Heart right ventricle (tissue), 16 donors: ENCODE measurements around the gene CS. TPM values are rescaled to one million over a fixed set of nuclear protein-coding genes. Genes with fewer than 3 reads are reported as not detected.

Experiments used
- ATAC-seq, 8 donors: fragments of 200-7000 bp; cut with Tn5 transposase; one replicate each; pipeline ENCODE4 v1.9.1; 2020; ENCODE audit warnings: mild to moderate bottlenecking in 8 of 8, moderate library complexity in 8 of 8, moderate number of reproducible peaks in 1 of 8
- DNase-seq, 2 donors: peaks; one replicate each; pipeline ENCODE4 v3.0.0-alpha.2; 2020
- H3K27ac ChIP-seq, 10 donors: fragments of 200-600 bp; sonication (generic) in 2 of 10; one replicate each; pipeline versions ENCODE4 v1.5.0 to v1.8.0; 2020 to 2022; ENCODE audit warnings: mild to moderate bottlenecking in 3 of 10
- H3K27me3 ChIP-seq, 7 donors: fragments of 200-600 bp; one replicate each; pipeline ENCODE4 v1.8.0; 2021 to 2022; ENCODE audit warnings: mild to moderate bottlenecking in 2 of 7
- H3K36me3 ChIP-seq, 9 donors: fragments of 200-600 bp; sonication (generic) in 1 of 9; one replicate each; pipeline versions ENCODE4 v1.5.0 to v1.8.0; 2020 to 2022; ENCODE audit warnings: mild to moderate bottlenecking in 2 of 9
- H3K4me1 ChIP-seq, 9 donors: fragments of 200-600 bp; sonication (generic) in 1 of 9; one replicate each; pipeline versions ENCODE4 v1.5.0 to v1.8.0; 2020 to 2022; ENCODE audit warnings: mild to moderate bottlenecking in 4 of 9
- H3K4me3 ChIP-seq, 10 donors: fragments of 200-600 bp; sonication (generic) in 2 of 10; one replicate each; pipeline versions ENCODE4 v1.5.0 to v1.8.0; 2020 to 2022; ENCODE audit warnings: mild to moderate bottlenecking in 7 of 10, moderate library complexity in 2 of 10
- H3K9me3 ChIP-seq, 11 donors: fragments of 200-600 bp in 10 of 11; sonication (generic) in 2 of 11; one replicate each; pipeline versions ENCODE4 v1.5.0 to v1.8.0; 2013 to 2022; ENCODE audit warnings: mild to moderate bottlenecking in 2 of 11, control low read depth in 1 of 11, moderate library complexity in 1 of 11
- WGBS, 2 donors: extraction: QIAGEN DNeasy Blood & Tissue Kit; methylation state at CpG; one replicate each; pipeline ENCODE4 v1.1.7; 2013; ENCODE audit warnings: inconsistent platforms in 1 of 2; 5-methylcytosine and 5-hydroxymethylcytosine counted together
- intact Hi-C, 10 donors: fragments of 100-400 bp; cut with DNase I; formaldehyde crosslinking; loops; one replicate each; pipeline versions ENCODE4 v1.11.1 to v1.14.2; 2022
- polyA plus RNA-seq, 2 donors: library from polyadenylated mRNA; stranded (reverse); fragments of 200-250 nt; gene quantifications; one replicate each; pipeline ENCODE4 v1.2.3, GENCODE V29; 2013
- total RNA-seq, 10 donors: library from RNA; stranded (reverse); fragmentation: NEBNext Ultra II Directional in 3 of 10; extraction: Animal tissue kit (Norgen Biotek cat#: 25700) in 3 of 10; gene quantifications; one replicate each; pipeline versions ENCODE4 v1.2.1 to v1.2.4, GENCODE V29; 2021 to 2023
- TF ChIP-seq, protein P1 (sequence below), 9 donors: fragments of 200-600 bp; sonication (generic) in 2 of 9; IDR thresholded peaks; one replicate each; pipeline versions ENCODE4 v1.5.0 to v1.8.0; 2021 to 2022; ENCODE audit warnings: antibody characterized with exemption in 9 of 9, mild to moderate bottlenecking in 5 of 9, moderate library complexity in 1 of 9
- donor health status: Arrhythmogenic right ventricular cardiomyopathy.
- donor health status: ischemic (EF 13 %, LVEDD 7.1; RV severe dilation, severe dysfunction).
- donor health status: healthy with polysubstance abuse.
- donor health status: DM: no; HTN: yes; CAD: no.
- donor health status: DM: no; HTN: no; CAD: no.
- donor health status: ischemic (EF 25% LVEDD 6.9; RV normal size, moderate dysfunction).
- donor health status: ischemic (EF 25% LVEDD 5.7; RV mildly dilated, moderate dysfunction).
- donor health status: healthy.
- donor health status: DM: yes; HTN: yes; CAD: no.
- donor health status: Ischemic cardiomyopathy.
- donor health status: ischemic (EF 35%, LVEDD 5.7; RV mildly dilated, moderate dysfunction).
- donor health status: nonischemic (EF 11% LVEDD 7.7; RV severe dilation, severe dysfunction).
- donor health status: DM: yes; HTN: yes; CAD: no.
- donor health status: PGD.
- donor health status: ischemic (EF 29% LVEDD 5.4; RV normal size, mild dysfunction).
- donor health status: nonischemic (EF 23%, LVEDD 6.1; RV moderate dilation, normal function).

Gene CS
- total and polyA plus RNA-seq, 12 donors = 154 to 991 (median 859) TPM

DNA sequence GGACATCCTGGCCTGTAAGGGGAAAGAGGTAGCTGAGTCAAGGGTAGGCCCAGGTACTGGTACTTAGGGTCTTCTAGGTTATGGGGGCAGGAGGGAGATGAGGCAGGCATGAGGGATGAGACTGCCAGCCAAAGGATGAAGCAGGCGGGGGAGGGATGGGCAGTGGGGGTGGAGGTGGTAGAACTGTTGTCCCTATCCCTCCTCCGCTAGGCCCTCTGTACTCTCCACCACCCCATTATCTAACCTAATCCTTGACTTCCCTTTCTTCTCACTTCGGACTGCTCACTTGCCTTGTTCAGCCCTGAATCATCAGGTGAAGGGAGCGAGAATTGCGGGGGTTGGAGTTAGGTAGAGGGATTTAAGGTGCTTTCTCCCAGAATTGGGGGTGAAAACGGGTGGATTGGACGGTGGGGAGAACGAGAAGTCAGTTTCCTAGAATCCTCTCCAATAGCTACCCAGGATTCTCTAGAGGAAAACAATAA lies 33.1 kb upstream of the CS start:
- intact Hi-C loops = loop anchor here in 4 of 10 donors (10.0 kb wide), 2 partner anchors 132 to 262 kb away; partner anchors contain the start of gene SPRYD4 (in 4 of the 4)
- 25 to 26% methylated on average over 8 of the region's 8 CpGs for WGBS, 2 donors
- H3K9me3 ChIP-seq = no peaks in the 10 kb centered on the region

GRCh38 chr12:56332512-56333196 lies 32.5 kb upstream of the CS start:
- no peaks in the 10 kb centered on the region for H3K27me3 ChIP-seq
- H3K9me3 ChIP-seq = no peaks in the 10 kb centered on the region
- peaks cover 0 to 24% (median 7%) of the 10 kb centered on the region in 9 donors for H3K36me3 ChIP-seq
- TF ChIP-seq, protein P1, sequence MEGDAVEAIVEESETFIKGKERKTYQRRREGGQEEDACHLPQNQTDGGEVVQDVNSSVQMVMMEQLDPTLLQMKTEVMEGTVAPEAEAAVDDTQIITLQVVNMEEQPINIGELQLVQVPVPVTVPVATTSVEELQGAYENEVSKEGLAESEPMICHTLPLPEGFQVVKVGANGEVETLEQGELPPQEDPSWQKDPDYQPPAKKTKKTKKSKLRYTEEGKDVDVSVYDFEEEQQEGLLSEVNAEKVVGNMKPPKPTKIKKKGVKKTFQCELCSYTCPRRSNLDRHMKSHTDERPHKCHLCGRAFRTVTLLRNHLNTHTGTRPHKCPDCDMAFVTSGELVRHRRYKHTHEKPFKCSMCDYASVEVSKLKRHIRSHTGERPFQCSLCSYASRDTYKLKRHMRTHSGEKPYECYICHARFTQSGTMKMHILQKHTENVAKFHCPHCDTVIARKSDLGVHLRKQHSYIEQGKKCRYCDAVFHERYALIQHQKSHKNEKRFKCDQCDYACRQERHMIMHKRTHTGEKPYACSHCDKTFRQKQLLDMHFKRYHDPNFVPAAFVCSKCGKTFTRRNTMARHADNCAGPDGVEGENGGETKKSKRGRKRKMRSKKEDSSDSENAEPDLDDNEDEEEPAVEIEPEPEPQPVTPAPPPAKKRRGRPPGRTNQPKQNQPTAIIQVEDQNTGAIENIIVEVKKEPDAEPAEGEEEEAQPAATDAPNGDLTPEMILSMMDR (IDR thresholded peaks at IDR 0.05) = no peak
- peaks cover 6 to 23% (median 15%) of the 10 kb centered on the region in 9 donors for H3K4me1 ChIP-seq
- ATAC-seq (peak in 1 of 8 donors; percentile 7), DNase-seq (no peak)
- intact Hi-C loops = loop anchor here in 4 of 10 donors (10.0 kb wide), 2 partner anchors 132 to 262 kb away; partner anchors contain the start of gene SPRYD4 (in 4 of the 4)
- WGBS, 2 donors = 92 to 94% methylated on average over 11 of the region's 11 CpGs
- H3K27ac ChIP-seq = peak overlapping the region in 9 of 10 donors; percentile 88 to 97 (median 94)
- peak overlapping the region; percentile 52 to 73 (median 61) for H3K4me3 ChIP-seq

More for the DNA sequence above, 33.1 kb upstream of the CS start:
- H3K27ac ChIP-seq = peak overlapping the region; percentile 84 to 97 (median 94)
- no peaks in the 10 kb centered on the region for H3K27me3 ChIP-seq
- H3K4me3 ChIP-seq = peak overlapping the region; percentile 52 to 73 (median 61)
- DNase-seq = no peak
- ATAC-seq = peak in 5 of 8 donors; percentile 7 to 49 (median 8)
- H3K4me1 ChIP-seq = peaks cover 6 to 29% (median 15%) of the 10 kb centered on the region in 9 donors
- H3K36me3 ChIP-seq = peaks cover 0 to 18% (median 2%) of the 10 kb centered on the region in 9 donors
- TF ChIP-seq, protein P1 (IDR thresholded peaks at IDR 0.05) = no peak

- no peaks in the 10 kb centered on the region for H3K27me3 ChIP-seq
- no peak overlapping the region for H3K4me3 ChIP-seq
- WGBS, 2 donors = 93 to 98% methylated on average over 7 of the region's 7 CpGs
- intact Hi-C loops = loop anchor here in 4 of 10 donors (10.0 kb wide), 2 partner anchors 134 to 264 kb away; partner anchors contain the start of gene SPRYD4 (in 4 of the 4)
- ATAC-seq = no peak
- no peaks in the 10 kb centered on the region for H3K9me3 ChIP-seq
- H3K27ac ChIP-seq = no peak overlapping the region
- H3K36me3 ChIP-seq = peaks cover 0 to 40% (median 23%) of the 10 kb centered on the region in 9 donors
- DNase-seq = no peak
- peaks cover 6 to 20% (median 14%) of the 10 kb centered on the region in 9 donors for H3K4me1 ChIP-seq
- TF ChIP-seq, protein P1 (IDR thresholded peaks at IDR 0.05) = no peak
Measured at GRCh38 chr12:56330936-56331490, 30.9 kb upstream of the CS start.

DNA sequence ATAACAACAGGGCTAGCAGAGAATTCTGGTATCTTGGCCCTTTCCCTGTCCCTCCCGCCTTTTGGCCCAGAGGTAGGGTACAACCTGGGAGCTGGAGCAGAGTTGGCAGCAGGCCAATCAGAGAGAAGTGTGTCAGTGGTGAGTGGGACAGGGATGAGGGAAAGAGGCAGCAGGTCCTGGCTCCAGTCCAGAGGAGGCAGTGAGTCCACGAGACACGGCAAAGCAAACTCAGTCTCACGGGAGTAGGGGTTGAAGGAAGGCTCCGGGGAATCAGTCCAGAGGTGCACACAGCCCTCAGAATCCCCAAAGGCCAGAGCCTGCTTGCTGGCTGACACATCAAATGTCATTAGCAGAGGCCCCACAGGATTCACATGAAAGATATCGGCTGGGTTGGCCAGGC lies 26.4 kb upstream of the CS start:
- H3K27me3 ChIP-seq = no peaks in the 10 kb centered on the region
- TF ChIP-seq, protein P1 (IDR thresholded peaks at IDR 0.05) = no peak
- intact Hi-C loops = no loop called here
- H3K4me3 ChIP-seq = no peak overlapping the region
- no peak overlapping the region for H3K27ac ChIP-seq
- peaks cover 0 to 85% (median 61%) of the 10 kb centered on the region in 9 donors for H3K36me3 ChIP-seq
- peak in 1 of 2 donors; percentile 15 for DNase-seq
- no peaks in the 10 kb centered on the region for H3K9me3 ChIP-seq
- peak in 4 of 8 donors; percentile 5 to 30 (median 14) for ATAC-seq
- 51 to 65% methylated on average over 6 of the region's 6 CpGs for WGBS, 2 donors
- H3K4me1 ChIP-seq = no peaks in the 10 kb centered on the region
